ENCODE measurements around the gene FLNC.

Gene FLNC

DNA sequence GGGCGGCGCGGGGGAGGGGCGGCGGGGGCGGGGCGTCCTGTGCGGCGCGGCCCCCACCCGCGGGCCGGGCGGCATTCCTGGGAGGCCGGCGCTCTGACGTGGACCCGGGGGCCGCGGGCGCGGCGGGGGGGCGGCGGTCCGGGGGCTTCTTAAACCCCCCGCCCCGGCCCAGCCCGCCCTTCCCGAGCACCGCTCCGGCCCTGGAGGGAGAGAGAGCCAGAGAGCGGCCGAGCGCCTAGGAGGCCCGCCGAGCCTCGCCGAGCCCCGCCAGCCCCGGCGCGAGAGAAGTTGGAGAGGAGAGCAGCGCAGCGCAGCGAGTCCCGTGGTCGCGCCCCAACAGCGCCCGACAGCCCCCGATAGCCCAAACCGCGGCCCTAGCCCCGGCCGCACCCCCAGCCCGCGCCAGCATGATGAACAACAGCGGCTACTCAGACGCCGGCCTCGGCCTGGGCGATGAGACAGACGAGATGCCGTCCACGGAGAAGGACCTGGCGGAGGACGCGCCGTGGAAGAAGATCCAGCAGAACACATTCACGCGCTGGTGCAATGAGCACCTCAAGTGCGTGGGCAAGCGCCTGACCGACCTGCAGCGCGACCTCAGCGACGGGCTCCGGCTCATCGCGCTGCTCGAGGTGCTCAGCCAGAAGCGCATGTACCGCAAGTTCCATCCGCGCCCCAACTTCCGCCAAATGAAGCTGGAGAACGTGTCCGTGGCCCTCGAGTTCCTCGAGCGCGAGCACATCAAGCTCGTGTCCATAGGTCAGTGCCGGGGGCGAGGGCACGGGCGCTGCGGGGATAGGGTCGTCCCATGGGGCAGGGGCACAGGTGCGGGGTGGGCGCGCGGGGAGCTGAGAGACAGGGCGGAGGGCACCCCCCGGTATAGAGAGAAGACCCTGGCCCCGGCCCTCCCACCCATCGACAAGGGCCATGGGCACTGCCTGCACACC, at the start of gene FLNC:
TSS of gene FLNC (plus strand) at position 176 of the 947 bp plus-strand sequence. CDS start at position 408, 232 bp downstream.
- Mint-ChIP-seq H3K36me3 (no peaks in the 10 kb centered on the region), H3K4me3 (peak within 1 kb of the TSS; percentile 65), H3K27me3 (peaks cover 87% of the 10 kb centered on the region), H3K9me3 (no peaks in the 10 kb centered on the region), H3K27ac (no peak within 1 kb of the TSS), H3K4me1 (peaks cover 31% of the 10 kb centered on the region)
- peak; percentile 24 for ATAC-seq

DNA sequence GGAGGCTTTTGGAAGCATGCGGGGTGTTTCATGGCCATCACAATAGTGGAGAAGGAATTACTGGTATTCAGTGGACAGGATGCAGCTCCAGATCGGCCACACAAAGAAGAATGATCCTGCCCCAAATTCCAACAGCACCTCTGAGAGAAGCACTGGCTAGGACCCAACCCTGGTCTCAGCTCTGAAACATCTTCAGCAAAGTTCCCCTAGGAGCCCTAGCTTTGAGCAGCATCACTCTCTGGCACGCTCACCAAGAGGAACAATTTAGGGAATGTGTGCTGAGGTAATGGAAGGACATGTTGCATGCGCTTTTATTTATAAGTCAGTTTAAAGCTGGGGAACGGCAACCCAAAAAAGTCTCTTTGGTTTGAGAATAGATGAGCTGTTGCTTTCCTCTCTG, 49.1 kb upstream of the FLNC start:
- Mint-ChIP-seq H3K4me3 (no peak overlapping the region), H3K27me3 (no peaks in the 10 kb centered on the region), H3K36me3 (peaks cover 6% of the 10 kb centered on the region), H3K9me3 (peaks cover 6% of the 10 kb centered on the region), H3K27ac (no peak overlapping the region), H3K4me1 (no peaks in the 10 kb centered on the region)
- ATAC-seq, result no peak

GRCh38 chr7:128781851-128782250, 48.4 kb upstream of the FLNC start:
- ATAC-seq, result no peak
- Mint-ChIP-seq H3K4me1 (no peaks in the 10 kb centered on the region), H3K27me3 (no peaks in the 10 kb centered on the region), H3K4me3 (no peak overlapping the region), H3K27ac (no peak overlapping the region), H3K9me3 (peaks cover 8% of the 10 kb centered on the region), H3K36me3 (peaks cover 6% of the 10 kb centered on the region)

GRCh38 chr7:128783143-128783861, 46.9 kb upstream of the FLNC start:
- no peaks in the 10 kb centered on the region for H3K4me1 Mint-ChIP-seq
- H3K27me3 Mint-ChIP-seq, result no peaks in the 10 kb centered on the region
- peaks cover 3% of the 10 kb centered on the region for H3K9me3 Mint-ChIP-seq
- H3K36me3 Mint-ChIP-seq, result no peaks in the 10 kb centered on the region
- H3K27ac Mint-ChIP-seq, result no peak overlapping the region
- H3K4me3 Mint-ChIP-seq, result no peak overlapping the region
- ATAC-seq, result no peak

DNA sequence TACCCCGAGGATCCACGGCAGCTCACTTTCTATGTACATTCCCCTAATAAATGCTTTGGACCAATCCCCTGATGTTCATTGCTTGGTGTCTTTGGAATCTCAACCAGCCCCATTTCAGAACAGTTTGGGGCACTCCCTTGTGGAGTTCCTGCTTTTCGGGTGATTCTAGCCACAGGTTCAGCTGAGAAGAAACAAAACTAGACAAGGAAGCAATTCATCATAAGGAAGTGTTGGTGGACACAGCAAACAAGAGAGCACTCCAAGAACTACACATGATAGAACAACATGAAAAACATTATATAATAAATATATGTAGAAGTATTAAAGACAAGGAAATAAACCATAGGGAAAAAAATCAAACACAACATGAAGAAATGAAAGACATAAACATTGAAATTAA, 44.5 kb upstream of the FLNC start:
- H3K36me3 Mint-ChIP-seq, result no peaks in the 10 kb centered on the region
- H3K27ac Mint-ChIP-seq, result no peak overlapping the region
- H3K4me1 Mint-ChIP-seq, result peaks cover 6% of the 10 kb centered on the region

GRCh38 chr7:128788446-128789412, 41.5 kb upstream of the FLNC start:
- Mint-ChIP-seq H3K27ac (no peak overlapping the region), H3K27me3 (no peaks in the 10 kb centered on the region), H3K4me3 (no peak overlapping the region), H3K36me3 (no peaks in the 10 kb centered on the region), H3K9me3 (peaks cover 3% of the 10 kb centered on the region), H3K4me1 (peaks cover 13% of the 10 kb centered on the region)
- no peak for ATAC-seq

More for the DNA sequence above, 44.5 kb upstream of the FLNC start:
- peaks cover 3% of the 10 kb centered on the region for H3K9me3 Mint-ChIP-seq
- H3K4me3 Mint-ChIP-seq, result no peak overlapping the region
- ATAC-seq, result no peak
- H3K27me3 Mint-ChIP-seq, result no peaks in the 10 kb centered on the region

DNA sequence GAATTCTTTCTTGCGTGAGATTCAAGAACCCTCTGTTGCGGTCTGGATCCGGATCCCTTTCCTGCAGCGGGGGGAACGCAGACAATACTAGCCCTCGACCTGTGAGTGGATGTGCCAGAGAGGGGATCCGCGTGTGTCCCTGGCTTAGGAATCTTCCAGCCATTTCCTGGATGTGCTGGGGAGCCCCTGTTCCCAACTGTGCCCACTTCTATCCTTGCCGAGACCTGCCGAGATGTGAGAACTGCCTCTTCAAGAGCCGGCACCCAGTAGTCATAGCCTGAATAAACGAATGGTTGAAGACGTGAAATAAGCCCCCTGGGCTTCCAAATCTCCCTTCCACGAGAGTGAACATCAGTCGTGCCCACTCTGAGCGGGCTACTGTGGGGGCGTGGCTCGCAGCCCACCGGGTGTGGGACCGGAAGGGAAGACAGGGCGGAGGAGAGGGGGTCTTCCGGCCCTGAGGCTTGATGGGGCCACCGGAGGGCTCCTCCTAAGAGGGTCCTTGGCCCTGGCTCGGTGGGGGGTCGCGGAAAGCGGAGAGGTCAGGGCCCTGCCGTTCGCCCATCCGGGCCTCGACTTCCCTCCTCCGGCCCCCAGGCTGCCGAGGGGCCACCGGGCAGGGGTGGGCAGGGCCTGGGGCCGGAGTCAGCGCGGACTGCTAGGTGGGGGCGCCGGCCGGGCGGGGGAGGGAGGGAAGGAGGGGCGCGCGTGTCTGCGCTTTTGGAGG, 39.7 kb upstream of the FLNC start:
- H3K4me3 Mint-ChIP-seq, result peak overlapping the region; percentile 80
- peak; percentile 34 for ATAC-seq
- H3K27me3 Mint-ChIP-seq, result no peaks in the 10 kb centered on the region
- no peaks in the 10 kb centered on the region for H3K36me3 Mint-ChIP-seq
- peak overlapping the region; percentile 62 for H3K27ac Mint-ChIP-seq
- H3K9me3 Mint-ChIP-seq, result peaks cover 3% of the 10 kb centered on the region
- peaks cover 13% of the 10 kb centered on the region for H3K4me1 Mint-ChIP-seq

DNA sequence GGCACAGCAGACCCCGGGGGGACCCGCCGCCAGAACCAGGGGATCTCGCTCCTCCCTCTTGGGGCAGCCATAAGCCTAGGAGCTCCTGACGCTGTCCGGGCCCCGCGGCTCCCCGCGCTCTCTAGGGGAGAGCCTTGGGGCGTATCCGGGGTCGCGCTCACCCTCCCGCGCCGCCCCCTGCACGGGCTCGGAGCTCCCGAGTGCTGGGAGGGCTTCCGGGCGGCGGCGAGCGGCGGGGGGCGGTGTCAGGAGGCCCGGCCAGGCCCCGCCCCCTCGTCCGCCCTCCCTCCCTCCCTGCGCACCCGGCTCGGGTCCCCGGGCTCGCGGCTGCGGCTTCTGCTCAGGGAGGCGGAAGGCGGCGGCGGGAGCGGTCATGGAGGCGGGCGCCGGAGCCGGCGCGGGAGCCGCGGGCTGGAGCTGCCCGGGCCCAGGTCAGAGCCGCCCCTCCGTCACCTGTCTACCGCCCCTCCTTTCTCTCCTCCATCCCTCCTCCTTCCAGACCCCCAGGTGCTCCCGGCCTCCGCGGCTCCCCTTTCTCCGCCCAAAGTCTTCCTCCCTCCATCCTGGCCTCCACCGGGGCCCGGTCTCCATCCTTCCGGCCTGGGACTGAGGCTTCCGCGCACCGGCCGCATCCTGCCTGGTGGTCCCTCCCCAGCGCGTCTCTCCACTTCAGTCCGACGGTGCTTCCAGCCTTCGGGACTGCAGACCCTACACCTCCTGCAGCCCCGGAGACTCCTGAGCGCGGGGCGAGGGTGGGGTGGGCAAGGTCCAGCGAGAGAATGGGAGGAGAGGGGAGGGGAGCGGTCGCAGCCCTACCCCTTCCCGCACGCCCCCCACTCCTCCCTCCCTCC, 38.9 kb upstream of the FLNC start, which contains the start of gene CCDC136:
TSS of gene CCDC136 (plus strand) at position 848 of the 851 bp plus-strand sequence. CDS start 444 bp downstream, outside the sequence.
- Mint-ChIP-seq H3K27ac (peak within 1 kb of the TSS; percentile 78), H3K27me3 (no peaks in the 10 kb centered on the region), H3K36me3 (no peaks in the 10 kb centered on the region), H3K4me1 (peaks cover 13% of the 10 kb centered on the region), H3K4me3 (peak within 1 kb of the TSS; percentile 95), H3K9me3 (no peaks in the 10 kb centered on the region)
- peak; percentile 88 for ATAC-seq

- H3K4me3 Mint-ChIP-seq, result peak overlapping the region; percentile 95
- H3K4me1 Mint-ChIP-seq, result peaks cover 13% of the 10 kb centered on the region
- H3K27me3 Mint-ChIP-seq, result no peaks in the 10 kb centered on the region
- H3K36me3 Mint-ChIP-seq, result no peaks in the 10 kb centered on the region
- ATAC-seq, result no peak
- peak overlapping the region; percentile 78 for H3K27ac Mint-ChIP-seq
- no peaks in the 10 kb centered on the region for H3K9me3 Mint-ChIP-seq
Measured at GRCh38 chr7:128791972-128792327, 38.3 kb upstream of the FLNC start.

GRCh38 chr7:128792471-128793180, 37.6 kb upstream of the FLNC start:
- ATAC-seq, result no peak

DNA sequence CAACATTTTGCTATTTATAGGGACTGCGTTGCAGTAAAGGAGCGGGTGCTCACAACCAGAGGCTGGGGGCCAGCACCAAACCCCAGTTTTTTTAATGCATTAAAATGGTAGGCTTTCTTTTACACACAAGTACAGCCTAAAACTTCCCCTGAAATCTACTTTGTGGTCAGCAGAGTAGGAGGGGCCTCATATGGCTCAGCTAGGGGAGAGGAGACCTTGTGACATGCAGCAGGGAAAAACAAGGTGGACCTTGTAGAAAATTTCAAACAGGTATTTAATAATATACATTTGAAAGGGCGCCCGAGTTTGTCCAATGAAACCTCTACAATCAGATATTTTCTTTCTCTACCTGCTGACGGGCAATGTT, 37.0 kb upstream of the FLNC start:
- no peak for ATAC-seq
- no peaks in the 10 kb centered on the region for H3K9me3 Mint-ChIP-seq
- H3K4me1 Mint-ChIP-seq, result peaks cover 13% of the 10 kb centered on the region
- no peak overlapping the region for H3K27ac Mint-ChIP-seq
- no peaks in the 10 kb centered on the region for H3K27me3 Mint-ChIP-seq
- H3K4me3 Mint-ChIP-seq, result no peak overlapping the region
- no peaks in the 10 kb centered on the region for H3K36me3 Mint-ChIP-seq

More at GRCh38 chr7:128792471-128793180, 37.6 kb upstream of the FLNC start:
- no peaks in the 10 kb centered on the region for H3K9me3 Mint-ChIP-seq
- H3K27ac Mint-ChIP-seq, result peak overlapping the region; percentile 78
- peak overlapping the region; percentile 95 for H3K4me3 Mint-ChIP-seq
- no peaks in the 10 kb centered on the region for H3K27me3 Mint-ChIP-seq
- peaks cover 13% of the 10 kb centered on the region for H3K4me1 Mint-ChIP-seq
- no peaks in the 10 kb centered on the region for H3K36me3 Mint-ChIP-seq

DNA sequence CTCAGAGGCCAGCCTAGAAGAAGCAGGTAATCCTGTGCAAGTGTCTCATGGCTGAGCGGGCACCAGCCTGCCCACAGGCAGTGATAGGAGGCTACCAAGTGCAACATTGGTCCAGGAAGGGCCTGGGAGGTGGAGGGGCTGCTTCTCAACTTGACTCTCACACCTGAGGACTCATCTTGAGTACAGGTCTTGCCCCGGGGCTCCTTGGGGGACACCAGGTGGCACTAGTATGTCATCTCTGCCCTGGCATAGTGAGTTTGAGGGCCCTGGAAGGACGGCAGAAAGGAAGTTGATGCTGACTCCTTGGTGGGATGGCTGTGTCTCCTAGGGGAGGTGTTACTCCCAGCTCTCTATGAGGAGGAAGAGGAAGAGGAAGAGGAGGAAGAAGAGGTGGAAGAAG, 36.2 kb upstream of the FLNC start:
- H3K27me3 Mint-ChIP-seq, result no peaks in the 10 kb centered on the region
- no peaks in the 10 kb centered on the region for H3K36me3 Mint-ChIP-seq
- H3K27ac Mint-ChIP-seq, result no peak overlapping the region
- H3K4me1 Mint-ChIP-seq, result peaks cover 13% of the 10 kb centered on the region
- ATAC-seq, result no peak
- H3K9me3 Mint-ChIP-seq, result no peaks in the 10 kb centered on the region
- no peak overlapping the region for H3K4me3 Mint-ChIP-seq

DNA sequence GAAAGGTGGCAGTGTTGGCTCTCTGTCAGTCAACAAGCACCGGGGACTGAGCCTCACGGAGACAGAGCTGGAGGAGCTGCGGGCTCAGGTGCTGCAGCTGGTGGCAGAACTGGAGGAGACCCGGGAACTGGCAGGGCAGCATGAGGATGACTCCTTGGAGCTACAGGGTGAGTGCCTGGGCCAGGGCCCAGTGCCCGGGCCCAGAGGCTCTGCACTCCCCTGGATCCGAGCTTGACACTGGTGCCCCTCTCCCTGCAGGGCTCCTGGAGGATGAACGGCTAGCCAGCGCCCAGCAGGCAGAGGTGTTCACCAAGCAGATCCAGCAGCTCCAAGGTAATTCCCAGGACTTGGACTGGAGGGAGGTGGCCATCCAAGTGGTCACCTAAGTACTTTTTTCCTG, 35.8 kb upstream of the FLNC start:
- Mint-ChIP-seq H3K27me3 (no peaks in the 10 kb centered on the region), H3K27ac (no peak overlapping the region), H3K9me3 (no peaks in the 10 kb centered on the region), H3K4me1 (peaks cover 13% of the 10 kb centered on the region), H3K4me3 (no peak overlapping the region), H3K36me3 (no peaks in the 10 kb centered on the region)
- ATAC-seq, result no peak

Data from stimulated activated memory B cell treated with anti-CD40 and anti-IgM and Interleukin-4, amounts not matched to agents 10 μg/mL and 1 μg/mL and 100 μg/mL, for 72 hours (primary cell).